Right ventricle myocardium inferior (tissue), 1 donor: ENCODE data around the gene LIPC. TPM values are rescaled to one million over a fixed set of nuclear protein-coding genes. Genes with fewer than 3 reads are reported as not detected.

Experiments used
- ATAC-seq: fragments of 200-7000 bp; cut with Tn5 transposase; one replicate; pipeline ENCODE4 v1.9.1; 2020; ENCODE audit warnings: mild to moderate bottlenecking, moderate library complexity
- DNase-seq: peaks from one replicate; pipeline ENCODE4 v3.0.0; 2021; ENCODE audit errors: missing footprints
- intact Hi-C: fragments of 100-400 bp; cut with DNase I; formaldehyde crosslinking; loops from one replicate; pipeline ENCODE4 v1.11.0; 2022
- total RNA-seq: library from RNA; stranded (reverse); fragmentation: NEBNext Ultra II Directional; extraction: Animal tissue kit (Norgen Biotek cat#: 25700); gene quantifications from one replicate; pipeline ENCODE4 v1.2.1, GENCODE V29; 2021
- donor health status: DM: no; HTN: yes; CAD: no; lungs with severe emphysema.

LIPC gene
- total RNA-seq, 1 donor from 2014 or later, result 0.70 TPM

DNA sequence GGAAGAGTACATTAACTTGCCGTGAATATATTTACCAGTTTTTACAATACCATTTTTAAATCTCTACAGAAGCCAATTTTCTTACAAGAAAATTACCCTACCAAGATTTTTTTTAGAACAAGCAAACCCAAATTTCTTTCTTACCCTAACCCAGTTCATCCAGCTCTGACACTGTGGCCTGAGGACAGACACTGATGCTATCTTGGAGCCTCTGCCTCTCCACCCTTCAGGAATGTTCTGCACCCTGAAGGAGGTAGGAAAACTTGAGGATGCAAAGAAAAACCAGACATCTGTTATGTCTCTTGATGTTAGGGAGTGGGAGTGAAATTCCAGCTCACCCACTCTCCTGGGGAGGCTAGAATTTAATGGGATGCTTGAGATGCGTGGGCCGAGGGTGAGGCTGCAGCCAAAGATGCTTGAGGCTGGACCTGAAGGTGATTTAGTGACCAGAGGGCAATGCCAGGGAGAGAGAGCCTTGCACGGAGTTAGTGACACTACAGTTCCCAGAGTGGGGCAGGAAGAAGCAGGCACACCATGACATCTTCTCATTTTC, 69.9 kb downstream of the LIPC start:
- intact Hi-C loops, result no loop called here
- DNase-seq (no peak), ATAC-seq (no peak)

DNA sequence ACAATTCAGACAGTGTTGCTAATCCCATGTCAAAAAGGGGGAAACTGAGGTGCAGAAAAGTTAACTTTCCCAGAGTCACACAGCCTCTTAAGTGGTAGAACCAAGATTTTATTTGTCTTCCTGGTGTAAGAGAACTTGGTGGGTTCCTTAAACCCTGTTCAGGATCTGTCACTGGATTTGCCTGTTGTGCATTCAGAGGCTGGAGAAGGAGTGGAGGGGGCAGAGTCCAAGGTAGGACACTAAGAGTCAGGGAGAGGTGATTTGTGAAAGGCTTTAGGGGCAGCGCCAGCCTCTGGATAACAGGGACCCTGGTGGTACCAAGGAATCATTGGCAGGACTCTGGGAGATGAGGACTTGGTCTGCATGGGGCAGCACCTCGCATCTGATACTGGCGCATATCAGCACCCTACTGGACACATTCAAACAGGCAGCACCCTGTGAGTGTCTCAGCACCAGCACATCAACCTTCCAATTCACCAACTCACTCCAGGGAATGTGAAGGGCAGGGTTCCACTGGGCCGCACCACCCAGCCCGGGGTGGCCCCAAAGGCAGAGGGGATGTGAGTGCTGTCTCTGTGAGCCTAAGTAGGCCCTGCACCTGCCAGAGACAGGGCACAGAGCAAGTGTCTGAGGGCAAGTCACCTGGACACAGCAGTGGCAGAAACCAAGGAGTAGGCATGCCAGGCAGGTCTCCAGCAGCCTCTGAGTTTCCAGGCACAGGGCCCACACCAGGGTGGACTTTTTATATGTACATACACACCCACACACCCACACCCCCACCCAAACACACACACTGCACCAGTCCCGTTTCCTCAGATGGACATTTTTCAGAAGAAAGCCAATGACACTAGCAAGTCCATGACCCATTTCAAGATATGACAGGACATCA, 71.6 kb downstream of the LIPC start:
- no peak for ATAC-seq
- no peak for DNase-seq
- intact Hi-C loops, result no loop called here

DNA sequence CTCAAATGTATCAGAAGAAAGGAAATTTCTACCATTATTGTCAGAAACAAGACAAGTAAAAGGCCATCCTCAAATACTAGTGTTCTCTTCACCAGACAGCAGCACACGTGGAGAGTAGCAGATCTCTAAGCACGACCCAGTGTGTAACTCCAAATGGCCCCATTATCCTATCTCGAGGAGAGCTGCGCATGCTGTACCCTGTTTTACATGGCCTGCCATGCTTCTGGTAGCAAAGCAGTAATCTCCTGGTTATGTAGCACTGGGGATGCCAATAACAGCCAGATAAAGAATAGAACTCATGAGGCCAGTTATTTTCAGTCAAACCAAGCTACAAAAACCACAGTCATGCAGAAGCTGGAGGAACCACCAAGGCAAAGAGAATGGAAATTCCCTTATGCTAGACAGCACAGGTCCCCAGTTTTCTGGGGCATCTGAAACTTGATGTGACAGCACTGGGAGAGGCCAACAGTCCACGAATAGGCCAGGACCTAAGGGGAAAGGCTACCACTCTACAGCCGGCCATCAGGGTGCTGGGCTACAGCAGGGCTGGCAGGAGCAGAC, 73.0 kb downstream of the LIPC start:
- peak; percentile 37 for ATAC-seq
- no peak for DNase-seq
- intact Hi-C loops, result no loop called here

DNA sequence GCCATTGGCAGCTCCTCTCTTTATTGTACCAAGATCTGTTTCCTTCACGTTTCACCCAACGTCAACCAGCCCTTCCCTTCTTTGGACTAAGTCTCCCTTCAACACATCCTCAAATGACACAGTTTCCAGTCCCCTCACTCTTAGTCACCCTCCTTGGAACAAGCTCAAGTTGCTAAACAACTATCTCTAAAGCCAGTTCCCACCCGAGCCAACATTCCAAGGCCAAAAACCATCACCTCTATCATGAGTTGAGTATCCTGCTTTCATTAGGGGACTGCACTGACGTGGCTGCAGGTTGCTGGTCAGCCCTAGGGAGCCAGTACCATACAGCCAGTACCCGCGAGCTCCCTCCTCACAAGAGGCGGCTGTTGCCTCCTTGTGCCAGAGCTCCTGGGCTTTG, 73.8 kb downstream of the LIPC start:
- DNase-seq (no peak), ATAC-seq (no peak)
- intact Hi-C loops, result no loop called here

DNA sequence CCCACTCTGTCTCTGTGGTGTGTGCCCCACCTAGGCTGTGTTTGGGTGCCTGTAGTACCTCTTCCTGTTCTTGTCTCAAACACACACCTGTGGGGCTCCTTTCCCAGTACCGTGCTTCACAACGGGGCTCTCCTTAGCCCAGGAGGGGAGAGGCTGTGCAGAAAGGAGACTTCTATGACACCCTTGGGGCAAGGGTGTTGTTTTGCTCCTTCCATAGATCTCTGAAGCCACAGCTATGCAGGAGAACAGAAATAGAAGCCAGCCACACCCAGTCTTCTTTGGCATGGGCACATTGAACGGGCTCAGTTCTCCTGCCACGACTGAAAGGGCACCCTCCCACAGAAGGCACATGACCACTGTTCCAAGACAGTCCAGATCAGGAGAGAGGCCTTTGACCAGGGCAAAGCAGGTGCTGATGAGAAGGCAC, 74.3 kb downstream of the LIPC start:
- ATAC-seq, result peak; percentile 22
- intact Hi-C loops, result no loop called here
- DNase-seq, result no peak

DNA sequence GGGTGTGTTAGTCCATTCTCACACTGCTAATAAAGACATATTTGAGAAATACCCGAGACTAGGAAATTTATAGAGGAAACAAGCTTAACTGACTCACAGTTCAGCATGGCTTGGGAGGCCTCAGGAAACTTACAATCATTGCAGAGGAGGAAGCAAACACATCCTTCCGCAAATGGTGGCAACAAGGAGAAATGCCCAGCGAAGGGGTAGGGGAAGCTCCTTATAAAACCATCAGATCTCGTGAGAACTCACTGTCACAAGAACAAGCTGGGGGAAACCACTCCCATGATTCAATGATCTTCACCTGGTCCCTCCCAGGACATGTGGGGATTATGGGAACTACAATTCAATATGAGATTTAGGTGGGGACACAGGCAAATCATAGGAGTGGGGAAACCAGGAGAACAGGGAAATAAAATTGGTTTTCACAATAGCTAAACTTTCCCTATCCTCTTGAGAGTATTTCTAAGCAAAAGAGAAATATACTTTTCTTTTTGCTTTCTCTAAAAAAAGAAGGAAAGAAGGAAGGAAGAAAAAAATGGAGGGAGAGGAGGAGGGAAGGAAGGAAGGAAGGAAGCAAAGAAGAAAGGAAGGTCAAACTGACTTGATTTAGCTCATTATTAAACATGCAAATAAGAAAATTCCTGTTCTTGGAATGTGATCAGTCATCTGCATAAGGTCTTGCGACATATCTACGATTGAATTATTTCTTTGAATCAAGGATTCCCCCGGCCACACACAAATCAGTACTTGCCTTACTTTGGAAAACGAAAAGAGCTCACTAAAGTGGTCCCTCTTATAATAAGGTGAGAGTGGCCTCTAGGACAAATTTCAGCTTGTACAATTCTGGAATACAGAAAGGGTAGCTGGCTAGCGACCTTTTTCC, 75.2 kb downstream of the LIPC start:
- no peak for ATAC-seq
- no peak for DNase-seq
- intact Hi-C loops, result no loop called here

DNA sequence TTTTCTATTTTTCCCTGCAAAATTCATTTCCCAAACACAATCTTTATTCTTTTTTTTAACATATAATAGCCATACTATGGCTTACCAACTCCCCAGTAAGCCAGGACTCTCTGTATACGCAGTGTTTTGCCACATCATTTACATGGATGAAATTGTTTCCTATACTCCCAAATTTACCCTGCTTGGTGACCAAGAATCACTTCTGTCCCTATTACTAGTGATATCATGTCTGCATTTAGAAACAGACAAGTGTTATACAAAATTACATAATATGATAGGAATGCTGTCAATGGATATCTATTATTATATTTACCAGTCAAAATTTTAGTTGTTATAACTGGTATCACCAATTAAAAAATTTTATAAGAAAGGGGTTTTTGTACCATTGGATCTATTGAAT, 77.8 kb downstream of the LIPC start:
- ATAC-seq (no peak), DNase-seq (no peak)
- intact Hi-C loops, result no loop called here

DNA sequence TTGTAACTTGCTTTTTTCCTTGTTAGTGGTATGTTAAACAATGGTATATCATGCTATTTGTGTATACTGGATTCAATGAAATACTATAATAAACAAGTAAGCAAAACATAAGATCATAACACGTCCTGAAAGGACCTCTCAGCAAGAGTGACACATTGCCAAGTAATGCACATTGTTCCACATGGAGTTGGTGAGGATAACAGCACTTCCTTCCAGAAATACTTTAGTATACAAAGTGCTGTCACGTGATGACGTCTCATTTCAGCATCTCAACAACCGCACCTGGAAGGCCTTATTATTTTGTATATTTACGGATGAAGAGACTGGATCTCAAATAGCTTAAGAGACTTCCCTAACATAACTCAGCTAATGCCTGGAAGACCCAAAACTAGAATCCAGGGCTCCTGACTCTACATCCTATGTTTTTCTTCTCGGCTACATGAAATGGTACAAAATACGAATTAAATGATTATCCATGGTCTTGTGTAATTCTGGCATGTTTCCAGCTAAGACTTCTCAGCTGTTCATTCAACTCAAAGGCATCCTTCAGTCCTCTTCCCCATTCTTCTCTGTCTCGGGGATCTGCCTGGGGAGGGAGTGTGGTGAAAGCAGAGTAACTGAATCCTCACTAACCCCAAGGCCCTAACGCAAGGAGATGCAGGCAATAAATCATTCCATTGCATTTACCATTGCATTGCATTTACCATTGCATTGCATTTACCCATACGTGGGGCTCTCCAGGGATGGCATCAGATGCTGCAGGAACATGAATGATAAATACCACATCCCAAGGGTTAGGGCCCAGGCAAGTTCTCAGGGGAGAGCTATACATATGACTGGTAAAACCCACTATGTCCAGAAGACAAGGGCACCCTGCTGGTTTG, 79.2 kb downstream of the LIPC start:
- DNase-seq (no peak), ATAC-seq (no peak)
- intact Hi-C loops, result no loop called here

DNA sequence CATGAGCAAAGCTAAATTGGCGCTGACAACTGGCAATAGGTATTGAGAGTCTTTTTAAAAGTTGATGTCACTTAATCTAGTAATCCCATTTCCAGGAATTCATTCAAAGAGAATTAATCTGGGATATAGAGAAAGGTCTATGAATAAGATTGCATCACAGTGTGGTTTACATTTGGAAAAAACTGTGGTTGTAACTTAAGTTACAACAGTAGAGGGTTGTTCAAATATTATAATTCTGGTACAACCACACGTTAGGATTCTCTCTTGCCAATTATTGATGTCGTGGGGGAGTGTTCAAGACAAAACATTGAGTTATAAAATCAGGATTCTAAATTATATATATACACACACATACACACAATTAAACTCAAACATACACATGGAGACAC, 79.8 kb downstream of the LIPC start:
- intact Hi-C loops, result no loop called here
- ATAC-seq (no peak), DNase-seq (no peak)

DNA sequence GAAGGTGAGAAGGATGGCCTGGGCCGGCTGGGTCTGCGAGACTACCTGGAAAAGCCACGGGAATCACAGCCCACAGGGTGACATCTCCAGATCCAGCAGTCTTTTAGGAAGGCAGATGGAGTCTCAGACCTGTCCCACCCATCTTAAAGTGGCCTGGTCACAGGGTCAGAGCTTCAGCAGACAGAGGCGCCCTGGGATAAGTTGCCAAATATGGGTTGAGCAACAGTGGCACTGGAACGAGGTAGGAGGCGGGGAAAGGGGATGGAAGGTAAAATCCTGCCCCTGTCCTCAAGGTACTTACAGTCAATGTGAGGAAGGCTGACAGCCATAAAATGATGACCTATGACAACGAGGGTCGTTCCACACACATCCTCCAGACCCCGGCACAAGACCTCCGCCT, 80.7 kb downstream of the LIPC start:
- intact Hi-C loops, result no loop called here
- DNase-seq, result no peak
- ATAC-seq, result no peak

DNA sequence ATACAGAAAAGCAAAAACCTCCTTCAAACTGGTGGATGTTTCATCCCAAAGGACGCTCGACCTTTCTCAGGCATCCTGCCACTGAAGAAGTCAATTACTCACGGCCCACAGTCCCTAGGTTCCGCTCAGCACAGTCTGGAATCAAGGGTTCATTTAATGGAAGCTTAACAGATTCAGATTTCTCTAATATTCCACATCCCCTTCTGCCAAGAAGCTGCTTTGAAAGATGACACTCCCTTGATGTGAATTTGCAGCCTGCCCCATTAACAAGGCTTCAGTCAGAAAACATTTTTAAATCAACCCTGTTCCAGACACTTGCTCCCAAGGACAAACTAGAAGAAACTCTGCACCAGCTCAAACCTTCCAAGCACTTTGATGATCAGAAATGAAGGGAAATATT, 81.2 kb downstream of the LIPC start:
- ATAC-seq (no peak), DNase-seq (no peak)
- intact Hi-C loops, result no loop called here

DNA sequence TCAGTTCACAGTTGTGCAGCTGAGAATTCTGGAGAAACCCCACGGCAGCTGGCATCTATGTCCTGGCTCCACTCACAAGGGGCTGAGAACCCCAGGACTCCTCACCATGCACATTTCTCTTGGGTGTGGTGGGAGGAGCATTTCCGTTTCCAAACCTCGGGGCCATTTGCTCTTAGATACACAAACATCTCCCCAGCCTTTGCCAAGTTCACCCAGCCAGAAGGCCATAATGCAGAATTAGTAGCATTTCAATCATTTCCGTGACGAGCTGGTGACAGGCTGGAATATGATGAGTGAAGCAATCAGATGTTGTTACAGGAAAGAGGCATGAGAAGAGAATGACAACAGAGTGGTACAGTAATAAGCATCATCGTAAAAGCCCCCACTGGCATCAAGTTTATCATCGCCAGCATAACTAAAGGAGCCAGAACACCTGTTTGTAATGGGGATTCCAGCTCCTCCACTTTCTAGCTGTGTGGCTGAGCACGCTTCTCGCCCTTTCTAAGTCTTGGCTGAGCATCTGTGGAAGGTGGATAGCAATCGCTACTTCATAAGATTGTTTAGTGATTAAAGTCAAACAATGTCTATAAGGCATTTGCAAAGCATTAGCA, 82.0 kb downstream of the LIPC start:
- intact Hi-C loops, result no loop called here
- ATAC-seq, result no peak

DNA sequence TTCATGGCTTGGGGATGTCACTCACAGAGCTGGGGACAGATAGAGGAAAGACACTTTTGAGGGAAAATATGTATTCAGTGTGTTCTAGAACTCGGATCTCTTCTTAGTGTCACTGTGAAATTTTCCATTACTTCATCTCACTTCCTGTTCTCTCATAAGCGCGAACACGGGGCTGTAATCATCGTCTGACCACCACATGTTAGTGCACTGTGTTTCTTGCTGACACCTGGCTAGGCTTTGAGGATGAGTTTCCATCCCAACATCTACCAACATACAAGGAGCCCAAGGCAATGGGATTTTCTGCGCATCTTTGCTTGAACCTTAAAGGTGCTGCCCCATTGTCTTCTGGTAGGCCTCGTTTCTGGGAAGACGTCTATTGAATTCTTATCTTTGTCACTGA, 84.0 kb downstream of the LIPC start:
- intact Hi-C loops, result no loop called here
- ATAC-seq (no peak), DNase-seq (no peak)

More for the DNA sequence above, 82.0 kb downstream of the LIPC start:
- DNase-seq, result no peak

DNA sequence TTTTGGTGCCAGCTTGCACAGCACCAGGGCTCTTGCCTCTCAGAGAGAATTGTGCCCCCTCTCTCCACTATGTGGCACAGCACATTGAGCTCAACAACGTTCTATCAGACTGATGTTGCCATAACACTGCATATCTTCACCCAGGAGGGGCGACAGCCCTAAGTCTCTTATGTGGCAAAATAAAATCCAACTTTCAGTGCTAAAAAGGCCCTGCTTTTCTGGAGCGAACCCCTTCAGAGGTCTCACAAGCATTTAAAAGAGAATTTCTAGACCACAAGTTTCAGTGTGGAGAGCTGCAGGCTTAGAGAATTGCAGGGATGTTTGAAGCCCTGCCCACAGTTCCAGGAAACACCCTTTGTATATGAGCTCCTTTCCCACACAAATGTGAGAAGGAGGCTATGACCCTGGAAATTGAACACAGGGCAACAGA, 85.5 kb downstream of the LIPC start:
- ATAC-seq (no peak), DNase-seq (no peak)
- intact Hi-C loops, result no loop called here

DNA sequence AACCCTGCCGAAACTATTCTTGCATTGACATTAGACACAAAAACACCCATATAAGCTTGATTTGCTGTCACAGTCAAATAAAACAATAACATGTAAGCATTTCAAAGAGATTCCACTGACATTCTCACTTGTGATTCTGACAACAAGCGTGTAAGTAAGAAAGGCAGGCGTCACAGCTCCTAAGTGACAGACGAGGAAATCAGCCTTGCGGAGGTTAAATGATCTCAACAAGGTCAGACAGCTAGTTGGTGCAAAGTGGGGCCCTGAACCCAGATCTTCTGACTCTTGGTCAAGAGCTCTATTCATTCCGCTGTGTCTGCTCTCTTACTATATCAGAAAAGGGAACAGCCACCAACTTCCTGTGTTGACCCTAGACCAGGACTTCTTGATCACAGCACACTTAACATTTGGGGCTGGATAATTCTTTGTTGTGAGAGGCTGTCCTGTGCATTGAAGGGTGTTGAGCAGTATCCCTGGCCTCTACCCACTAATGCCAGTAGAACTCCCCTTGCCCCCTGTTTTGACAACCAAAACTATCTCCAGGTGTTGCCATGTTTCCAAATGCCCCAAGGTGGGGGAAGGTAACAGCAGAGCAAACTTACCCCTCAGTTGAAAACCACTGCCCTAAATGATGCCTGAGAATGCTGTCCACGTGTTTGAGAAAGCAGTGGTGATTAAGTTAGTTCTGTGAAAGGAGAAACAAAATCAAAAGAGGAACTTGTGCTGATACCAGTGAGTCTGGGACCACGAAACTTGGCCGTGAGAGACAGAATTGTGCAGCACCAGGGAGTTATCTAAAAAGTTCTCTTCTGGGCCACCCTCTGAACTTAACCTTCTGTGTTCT, 86.1 kb downstream of the LIPC start:
- ATAC-seq, result no peak
- DNase-seq, result no peak
- intact Hi-C loops, result no loop called here

DNA sequence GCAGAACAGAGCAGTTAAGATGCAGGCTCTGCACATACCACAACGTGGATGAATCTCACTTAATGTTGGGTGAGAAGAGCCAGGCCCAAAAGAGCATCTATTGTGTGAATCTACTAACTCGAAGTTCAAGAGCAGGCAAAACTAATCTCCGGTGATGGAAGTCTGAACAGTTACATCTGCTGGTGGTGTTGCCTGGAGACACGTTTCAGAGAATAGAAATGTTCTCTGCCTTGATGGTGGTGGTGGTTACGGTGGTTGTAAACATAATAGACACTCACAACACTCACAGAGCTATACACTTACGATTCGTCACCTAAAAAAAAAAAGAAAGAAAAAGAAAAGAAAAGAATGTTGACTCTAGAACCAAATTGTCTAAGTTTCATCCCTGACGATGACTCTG, 86.8 kb downstream of the LIPC start:
- DNase-seq (no peak), ATAC-seq (no peak)
- intact Hi-C loops, result no loop called here

DNA sequence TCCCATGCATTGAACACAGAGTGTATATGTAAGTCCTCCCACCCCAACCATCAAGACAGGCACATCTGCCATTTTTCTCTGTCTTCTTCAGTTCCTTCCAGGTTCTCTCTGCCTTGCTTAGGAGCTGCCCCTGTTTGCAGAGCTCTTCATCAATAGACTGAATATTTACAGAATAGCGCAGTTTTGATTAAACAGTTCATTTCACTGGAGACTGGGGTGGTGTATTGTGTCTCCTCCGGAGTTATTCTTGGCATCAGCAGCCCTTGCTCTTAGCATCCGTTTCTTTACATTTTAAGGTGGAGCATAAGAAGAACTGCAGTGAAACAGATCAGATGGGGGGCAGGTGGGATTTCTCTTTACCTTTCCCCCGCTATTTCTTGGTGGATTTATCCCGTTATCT, 87.7 kb downstream of the LIPC start:
- ATAC-seq, result no peak
- DNase-seq, result no peak
- intact Hi-C loops, result no loop called here
